Heart left ventricle (tissue), 16 donors: ENCODE data around the gene PPIL1. TPM values are rescaled to one million over a fixed set of nuclear protein-coding genes. Genes with fewer than 3 reads are reported as not detected.

Experiments
- ATAC-seq, 4 donors: fragments of 200-7000 bp; cut with Tn5 transposase; one replicate each; pipeline ENCODE4 v1.9.1; 2020 to 2022; ENCODE audit warnings: moderate library complexity in 4 of 4, mild to moderate bottlenecking in 3 of 4, moderate number of reproducible peaks in 1 of 4
- DNase-seq, 5 donors: peaks; one replicate each; pipeline ENCODE4 v3.0.0-alpha.2; 2020
- H3K27ac ChIP-seq, 12 donors: fragments of 200-600 bp; sonication (generic) in 4 of 12; one replicate each; pipeline versions ENCODE4 v1.5.0 to v1.8.0; 2016 to 2022; ENCODE audit warnings: mild to moderate bottlenecking in 2 of 12
- H3K27me3 ChIP-seq, 9 donors: fragments of 200-600 bp; sonication (generic) in 2 of 9; one replicate each; pipeline versions ENCODE4 v1.5.1 to v1.8.0; 2016 to 2022; ENCODE audit warnings: mild to moderate bottlenecking in 3 of 9
- H3K36me3 ChIP-seq, 9 donors: fragments of 200-600 bp; sonication (generic) in 2 of 9; one replicate each; pipeline versions ENCODE4 v1.5.0 to v1.8.0; 2018 to 2022; ENCODE audit warnings: mild to moderate bottlenecking in 2 of 9
- H3K4me1 ChIP-seq, 12 donors: fragments of 200-600 bp; sonication (generic) in 4 of 12; one replicate each; pipeline versions ENCODE4 v1.5.0 to v1.8.0; 2016 to 2022; ENCODE audit warnings: mild to moderate bottlenecking in 3 of 12
- H3K4me3 ChIP-seq, 12 donors: fragments of 200-600 bp; sonication (generic) in 4 of 12; one replicate each; pipeline versions ENCODE4 v1.5.0 to v1.8.0; 2017 to 2022; ENCODE audit warnings: mild to moderate bottlenecking in 9 of 12, moderate library complexity in 4 of 12
- H3K9me3 ChIP-seq, 12 donors: fragments of 200-600 bp; sonication (generic) in 4 of 12; one replicate each; pipeline versions ENCODE4 v1.5.0 to v1.8.0; 2016 to 2022; ENCODE audit warnings: mild to moderate bottlenecking in 1 of 12
- CTCF ChIP-seq, 12 donors: fragments of 200-600 bp; sonication (generic) in 4 of 12; IDR thresholded peaks; one replicate each; pipeline versions ENCODE4 v1.5.0 to v1.8.0; 2018 to 2022; ENCODE audit warnings: antibody characterized with exemption in 12 of 12, mild to moderate bottlenecking in 5 of 12
- POLR2A ChIP-seq, 2 donors: fragments of 450-650 bp; IDR thresholded peaks; one replicate each; pipeline ENCODE4 v1.6.1; 2017; ENCODE audit warnings: antibody characterized with exemption in 2 of 2, mild to moderate bottlenecking in 2 of 2, moderate library complexity in 2 of 2
- WGBS, 4 donors: extraction: QIAGEN DNeasy Blood & Tissue Kit in 2 of 4; methylation state at CpG; one replicate each; pipeline versions ENCODE4 v1.1.5 to v1.1.7; 2013 to 2018; 5-methylcytosine and 5-hydroxymethylcytosine counted together
- intact Hi-C, 10 donors: fragments of 100-400 bp; cut with DNase I; formaldehyde crosslinking; loops; one replicate each; pipeline versions ENCODE4 v1.11.1 to v1.14.2; 2022
- polyA plus RNA-seq, 2 donors: library from polyadenylated mRNA; stranded (reverse); fragments of 200-250 nt; gene quantifications; one replicate each; pipeline ENCODE4 v1.2.3, GENCODE V29; 2013
- total RNA-seq, 9 donors: library from RNA; depleted of rRNA in 2 of 9; stranded (reverse); fragments of >200 nt in 2 of 9; fragmentation: NEBNext Ultra II Directional in 3 of 9; extraction: Animal tissue kit (Norgen Biotek cat#: 25700) in 3 of 9; gene quantifications; one replicate each; pipeline versions ENCODE4 v1.1.0 to v1.2.4, GENCODE V29; 2016 to 2023
- donor health status: ischemic (EF 13 %, LVEDD 7.1; RV severe dilation, severe dysfunction).
- donor health status: healthy with polysubstance abuse.
- donor health status: DM: no; HTN: yes; CAD: no.
- donor health status: DM: no; HTN: no; CAD: no.
- donor health status: ischemic (EF 25% LVEDD 6.9; RV normal size, moderate dysfunction).
- donor health status: ischemic (EF 25% LVEDD 5.7; RV mildly dilated, moderate dysfunction).
- donor health status: healthy.
- donor health status: DM: yes; HTN: yes; CAD: no.
- donor health status: ischemic (EF 35%, LVEDD 5.7; RV mildly dilated, moderate dysfunction).
- donor health status: nonischemic (EF 11% LVEDD 7.7; RV severe dilation, severe dysfunction).
- donor health status: DM: yes; HTN: yes; CAD: no.
- donor health status: PGD.
- donor health status: ischemic (EF 29% LVEDD 5.4; RV normal size, mild dysfunction).
- donor health status: nonischemic (EF 23%, LVEDD 6.1; RV moderate dilation, normal function).

PPIL1 gene
- total and polyA plus RNA-seq, 11 donors, result 30.9 to 69.3 (median 42.6) TPM

- H3K9me3 ChIP-seq, result no peaks in the 10 kb centered on the region
- H3K4me1 ChIP-seq, result peaks cover 0 to 31% (median 16%) of the 10 kb centered on the region in 12 donors
- TF ChIP-seq CTCF (IDR thresholded peaks at IDR 0.05) (peak in 2 of 12 donors; percentile 7 to 26), POLR2A (IDR thresholded peaks at IDR 0.05) (no peak)
- WGBS, 4 donors, result 14 to 18% (median 15%) methylated on average over 11 of the region's 11 CpGs
- no peaks in the 10 kb centered on the region for H3K27me3 ChIP-seq
- ATAC-seq (peak in 1 of 4 donors; percentile 6), DNase-seq (no peak)
- peaks cover 0 to 26% (median 15%) of the 10 kb centered on the region in 9 donors for H3K36me3 ChIP-seq
- peak overlapping the region; percentile 66 to 96 (median 85) for H3K4me3 ChIP-seq
- intact Hi-C loops, result no loop called here
- peak overlapping the region in 11 of 12 donors; percentile 80 to 96 (median 91) for H3K27ac ChIP-seq
Observed at GRCh38 chr6:36873612-36874442, 776 bp downstream of the PPIL1 start.

GRCh38 chr6:36873115-36873514 is 1.5 kb downstream of the PPIL1 start:
- DNase-seq, result no peak
- Histone ChIP-seq H3K27me3 (no peaks in the 10 kb centered on the region), H3K27ac (peak overlapping the region in 2 of 12 donors; percentile 88 to 96), H3K9me3 (no peaks in the 10 kb centered on the region), H3K4me3 (peak overlapping the region in 2 of 12 donors; percentile 76), H3K36me3 (peaks cover 0 to 30% (median 19%) of the 10 kb centered on the region in 9 donors), H3K4me1 (peaks cover 0 to 36% (median 17%) of the 10 kb centered on the region in 12 donors)
- no peak for TF ChIP-seq POLR2A (IDR thresholded peaks at IDR 0.05)
- no peak for TF ChIP-seq CTCF (IDR thresholded peaks at IDR 0.05)
- intact Hi-C loops, result no loop called here
- ATAC-seq, result no peak
- WGBS, 4 donors, result 91 to 97% (median 95%) methylated on average over 1 of the region's 1 CpG

GRCh38 chr6:36871686-36872085 is 2.9 kb downstream of the PPIL1 start:
- Histone ChIP-seq H3K4me1 (peaks cover 0 to 48% (median 20%) of the 10 kb centered on the region in 12 donors), H3K4me3 (no peak overlapping the region), H3K27ac (peak overlapping the region in 10 of 12 donors; percentile 9 to 57 (median 43)), H3K36me3 (peaks cover 0 to 37% (median 19%) of the 10 kb centered on the region in 9 donors), H3K9me3 (no peaks in the 10 kb centered on the region), H3K27me3 (no peaks in the 10 kb centered on the region)
- intact Hi-C loops, result no loop called here
- WGBS, 4 donors, result 51 to 70% (median 58%) methylated on average over 3 of the region's 3 CpGs
- ATAC-seq (no peak), DNase-seq (no peak)
- no peak for TF ChIP-seq POLR2A (IDR thresholded peaks at IDR 0.05)
- no peak for TF ChIP-seq CTCF (IDR thresholded peaks at IDR 0.05)

- 47 to 65% (median 50%) methylated on average over 4 of the region's 4 CpGs for WGBS, 4 donors
- ATAC-seq, result peak; percentile 86 to 90 (median 88)
- peak in 4 of 5 donors; percentile 50 to 80 (median 76) for DNase-seq
- peak overlapping the region; percentile 55 to 94 (median 77) for H3K27ac ChIP-seq
- intact Hi-C loops, result no loop called here
- peaks cover 0 to 53% (median 11%) of the 10 kb centered on the region in 12 donors for H3K4me1 ChIP-seq
- no peaks in the 10 kb centered on the region for H3K9me3 ChIP-seq
- no peak overlapping the region for H3K4me3 ChIP-seq
- TF ChIP-seq POLR2A (IDR thresholded peaks at IDR 0.05) (peak in 1 of 2 donors; percentile 21), CTCF (IDR thresholded peaks at IDR 0.05) (no peak)
- peaks cover 0 to 71% (median 26%) of the 10 kb centered on the region in 9 donors for H3K36me3 ChIP-seq
- H3K27me3 ChIP-seq, result no peaks in the 10 kb centered on the region
Observed at GRCh38 chr6:36867471-36868224, 7.0 kb downstream of the PPIL1 start.
